A204.1 (cell line): ENCODE results near the gene VTI1B.
A peak's percentile ranks its signal among the peaks of the same experiment; 100 is the strongest.
"Not testable (repeated sequence)": the region's sequence is repeated elsewhere in the genome, so short reads cannot be mapped to it uniquely, and the experiment has no call there.

ENCODE experiments used
- FAIRE-seq: peaks from 2 replicates; lab custom pipeline; 2012; peaks lifted over from hg19 to GRCh38; lab: Jason Lieb, UNC

The VTI1B gene

GRCh38 chr14:67626131-67626530 is 48.3 kb downstream of the VTI1B start:
- not testable (repeated sequence) for FAIRE-seq

GRCh38 chr14:67623114-67623513 is 51.3 kb downstream of the VTI1B start:
- no peak for FAIRE-seq

- no peak for FAIRE-seq
Measured at GRCh38 chr14:67622675-67623074, 51.8 kb downstream of the VTI1B start.

GRCh38 chr14:67620217-67620785 is 54.1 kb downstream of the VTI1B start:
- FAIRE-seq = no peak

- no peak for FAIRE-seq
Measured at GRCh38 chr14:67619446-67620216, 54.8 kb downstream of the VTI1B start, which contains the start of gene ARG2. Gene ARG2 (plus strand): TSS chr14:67619920. CDS start chr14:67619978, 58 bp downstream.

- FAIRE-seq = peak; percentile 16
Measured at GRCh38 chr14:67618617-67619063, 55.8 kb downstream of the VTI1B start.

GRCh38 chr14:67610491-67610890 is 63.9 kb downstream of the VTI1B start:
- no peak for FAIRE-seq

- no peak for FAIRE-seq
Measured at GRCh38 chr14:67609642-67610310, 64.7 kb downstream of the VTI1B start.

GRCh38 chr14:67607646-67608045 is 66.8 kb downstream of the VTI1B start:
- no peak for FAIRE-seq

GRCh38 chr14:67602995-67603545 is 71.4 kb downstream of the VTI1B start:
- no peak for FAIRE-seq

- FAIRE-seq = no peak
Measured at GRCh38 chr14:67602076-67602475, 72.4 kb downstream of the VTI1B start.

GRCh38 chr14:67600562-67600974 is 73.9 kb downstream of the VTI1B start:
- FAIRE-seq = not testable (repeated sequence)

- FAIRE-seq = no peak
Measured at GRCh38 chr14:67599698-67600561, 74.5 kb downstream of the VTI1B start, which contains the start of gene PIGH. Gene PIGH (minus strand): TSS chr14:67600268. CDS start chr14:67600203, 65 bp downstream.
